CD14-positive monocyte (primary cell): ENCODE results near the gene RELL2. TPM values are rescaled to one million over a fixed set of nuclear protein-coding genes. Genes with fewer than 3 reads are reported as not detected.

Experiments
- DNase-seq, 3 donors: peaks; one replicate each; pipeline ENCODE4 v3.0.0-alpha.2; 2011 to 2022
- H2AFZ ChIP-seq: 2 replicates; pipeline ENCODE4 v1.6.0; 2012; ENCODE audit warnings: mild to moderate bottlenecking, low read depth, low read length, inconsistent platforms; ENCODE audit not compliant: insufficient read depth, poor library complexity, severe bottlenecking
- H3K27ac ChIP-seq, 2 donors: 1 replicate in 1 of 2; 2 replicates in 1 of 2; pipeline ENCODE4 v1.5.1; 2012 to 2013; ENCODE audit warnings: low read length in 2 of 2, control low read depth in 1 of 2, inconsistent platforms in 1 of 2, low read depth in 1 of 2, mild to moderate bottlenecking in 1 of 2
- H3K27me3 ChIP-seq, 2 donors: one replicate each; pipeline versions ENCODE4 v1.6.0 to v1.6.1; 2011 to 2013; ENCODE audit warnings: low read length in 2 of 2; ENCODE audit not compliant: control insufficient read depth in 2 of 2, insufficient read depth in 2 of 2
- H3K36me3 ChIP-seq, 2 donors: replicated peaks in 1 of 2; 1 replicate in 1 of 2; 2 replicates in 1 of 2; pipeline versions ENCODE4 v1.5.1 to v1.6.1; 2012 to 2013; ENCODE audit warnings: low read length in 2 of 2, control low read depth in 1 of 2, inconsistent platforms in 1 of 2, mild to moderate bottlenecking in 1 of 2; ENCODE audit not compliant: insufficient read depth in 2 of 2, control insufficient read depth in 1 of 2
- H3K4me1 ChIP-seq, 2 donors: 1 replicate in 1 of 2; 2 replicates in 1 of 2; pipeline versions ENCODE4 v1.5.1 to v1.6.1; 2012 to 2013; ENCODE audit warnings: low read length in 2 of 2, control low read depth in 1 of 2, inconsistent platforms in 1 of 2, mild to moderate bottlenecking in 1 of 2, moderate library complexity in 1 of 2; ENCODE audit not compliant: insufficient read depth in 2 of 2, control insufficient read depth in 1 of 2
- H3K4me2 ChIP-seq: replicated peaks from 2 replicates; pipeline ENCODE3; 2012; ENCODE audit warnings: low read length, moderate library complexity, mild to moderate bottlenecking; ENCODE audit not compliant: poor library complexity, severe bottlenecking; ENCODE audit errors: extremely low read depth
- H3K4me3 ChIP-seq, 3 experiments: fragments of 200-600 bp in 1 of 3; sonication (generic) in 1 of 3; replicated peaks in 1 of 3; 1 replicate in 2 of 3; 2 replicates in 1 of 3; pipeline ENCODE4 v1.5.1; 2011 to 2013; ENCODE audit warnings: low read length in 3 of 3, mild to moderate bottlenecking in 3 of 3, control low read depth in 2 of 3, low read depth in 2 of 3, inconsistent platforms in 1 of 3, moderate library complexity in 1 of 3
- H3K79me2 ChIP-seq: 2 replicates; pipeline ENCODE4 v1.6.0; 2012; ENCODE audit warnings: mild to moderate bottlenecking, control low read depth, inconsistent platforms, low read length, moderate library complexity; ENCODE audit not compliant: insufficient read depth
- H3K9ac ChIP-seq: 2 replicates; pipeline ENCODE4 v1.6.0; 2017; ENCODE audit warnings: low read length, mild to moderate bottlenecking; ENCODE audit not compliant: insufficient read depth, poor library complexity, severe bottlenecking
- H3K9me3 ChIP-seq, 2 donors: replicated peaks in 1 of 2; 1 replicate in 1 of 2; 2 replicates in 1 of 2; pipeline versions ENCODE4 v1.5.1 to v1.6.1; 2012 to 2013; ENCODE audit warnings: low read length in 2 of 2, control low read depth in 1 of 2; ENCODE audit not compliant: control insufficient read depth in 1 of 2, insufficient read depth in 1 of 2
- H4K20me1 ChIP-seq: 2 replicates; pipeline ENCODE4 v1.6.0; 2012; ENCODE audit warnings: mild to moderate bottlenecking, low read length, control low read depth, moderate library complexity; ENCODE audit not compliant: insufficient read depth
- H3K27ac Mint-ChIP-seq, 7 donors: one replicate each; pipeline ENCODE4 v1.8.0; 2020; ENCODE audit warnings: mild to moderate bottlenecking in 7 of 7, mixed read lengths in 7 of 7, moderate library complexity in 6 of 7, inconsistent platforms in 2 of 7
- H3K27me3 Mint-ChIP-seq, 3 donors: one replicate each; pipeline ENCODE4 v1.8.0; 2021 to 2022; ENCODE audit warnings: low read depth in 3 of 3, mild to moderate bottlenecking in 3 of 3, mixed read lengths in 3 of 3, moderate library complexity in 3 of 3, inconsistent platforms in 1 of 3
- H3K36me3 Mint-ChIP-seq, 2 donors: one replicate each; pipeline ENCODE4 v1.8.0; 2020; ENCODE audit warnings: mixed read lengths in 2 of 2, inconsistent platforms in 1 of 2, mild to moderate bottlenecking in 1 of 2
- H3K4me1 Mint-ChIP-seq: one replicate; pipeline ENCODE4 v1.8.0; 2020; ENCODE audit warnings: mild to moderate bottlenecking, mixed read lengths
- H3K4me3 Mint-ChIP-seq, 2 donors: one replicate each; pipeline ENCODE4 v1.8.0; 2020; ENCODE audit warnings: mild to moderate bottlenecking in 2 of 2, mixed read lengths in 2 of 2, moderate library complexity in 1 of 2
- H3K9me3 Mint-ChIP-seq, 7 donors: one replicate each; pipeline ENCODE4 v1.8.0; 2020 to 2022; ENCODE audit warnings: mixed read lengths in 7 of 7, mild to moderate bottlenecking in 6 of 7, moderate library complexity in 6 of 7, inconsistent platforms in 2 of 7
- CTCF ChIP-seq: fragments of 200-600 bp; IDR thresholded peaks from one replicate; pipeline ENCODE4 v1.8.0; 2022; ENCODE audit warnings: antibody characterized with exemption, mild to moderate bottlenecking
- WGBS: methylation state at CpG from one replicate; pipeline ENCODE4 v1.1.5; 2013; ENCODE audit warnings: missing lambda C conversion rate; ENCODE audit not compliant: insufficient coverage; 5-methylcytosine and 5-hydroxymethylcytosine counted together
- intact Hi-C, 2 donors: fragments of 100-400 bp; cut with micrococcal nuclease; formaldehyde crosslinking; loops; one replicate each; pipeline versions ENCODE4 v1.15.0 to v1.15.1; 2023
- polyA plus RNA-seq, 3 donors: library from polyadenylated mRNA; depleted of rRNA in 1 of 3; unstranded in 2 of 3; stranded (reverse) in 1 of 3; fragments of 300-500 nt in 2 of 3; fragments of >200 nt in 1 of 3; fragmentation: Illumina TruSeq in 2 of 3; gene quantifications; 1 replicate in 2 of 3; 2 replicates in 1 of 3; pipeline ENCODE4 v1.2.3, GENCODE V29; 2012 to 2021

RELL2 gene
- polyA plus RNA-seq, 3 donors, result 1.0 to 17.3 (median 1.3) TPM

DNA sequence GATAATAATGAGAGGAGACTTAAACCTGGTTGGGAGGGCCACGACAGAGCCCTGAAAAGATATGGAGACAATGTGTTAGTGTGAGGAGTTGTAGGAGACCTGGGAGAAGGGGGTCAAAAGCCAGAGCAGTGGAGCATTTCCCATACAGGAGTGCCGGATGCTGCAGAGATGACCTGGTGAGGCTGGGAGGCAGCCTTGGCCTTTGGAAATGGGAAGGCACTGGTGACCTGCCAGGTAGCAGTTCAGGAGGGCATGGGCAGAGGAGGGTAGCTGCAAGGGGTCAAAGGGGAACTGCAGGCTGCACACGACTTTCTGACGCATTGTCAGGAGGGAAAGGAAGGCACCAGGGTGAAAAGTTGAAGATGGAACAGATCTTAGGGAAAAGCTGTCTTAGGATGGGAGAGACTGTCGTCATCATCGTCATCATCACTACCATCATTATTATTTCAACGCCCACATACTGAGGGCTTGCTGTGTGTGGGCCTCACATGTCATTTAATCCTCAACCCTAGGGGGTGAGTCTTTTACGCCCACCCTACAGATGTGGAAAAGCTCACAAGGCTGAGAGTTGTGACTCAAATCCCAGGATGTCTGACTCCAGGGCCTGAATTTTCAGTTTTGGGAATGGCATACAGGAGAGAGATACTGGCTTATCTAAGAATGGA lies 31.9 kb downstream of the RELL2 start:
- intact Hi-C loops, result loop anchor here (5.0 to 10.0 kb wide), 2 partner anchors 146 to 159 kb away; no protein-coding TSS in a partner anchor
- no peaks in the 10 kb centered on the region for H3K9me3 Mint-ChIP-seq
- H2AFZ ChIP-seq, result no peak overlapping the region

DNA sequence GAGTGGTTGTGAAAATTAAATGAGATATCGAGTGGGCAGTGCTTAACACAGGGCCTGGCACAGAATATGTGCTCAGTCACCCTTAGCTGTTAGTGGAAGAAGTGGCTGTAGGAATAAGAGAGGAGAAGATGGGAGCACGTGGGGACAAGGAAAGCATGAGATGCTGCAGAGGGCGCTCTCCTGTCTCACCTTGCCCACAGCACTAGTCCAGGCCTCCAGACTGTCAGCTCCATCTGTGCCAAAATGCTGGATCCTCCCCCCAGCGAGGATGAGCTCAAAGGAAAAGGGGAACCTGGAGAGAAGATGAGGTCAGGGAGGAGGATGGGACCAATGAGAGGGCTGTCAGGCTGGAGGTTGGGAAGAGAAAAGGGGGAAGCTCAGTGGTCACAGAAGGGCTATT lies 32.7 kb downstream of the RELL2 start:
- no peak for TF ChIP-seq CTCF
- Histone ChIP-seq H4K20me1 (peaks cover 4% of the 10 kb centered on the region), H3K4me2 (no peak overlapping the region), H3K9ac (no peak overlapping the region), H3K9me3 (no peaks in the 10 kb centered on the region), H3K36me3 (peaks cover 50 to 59% of the 10 kb centered on the region in 2 donors), H3K27ac (no peak overlapping the region), H2AFZ (no peak overlapping the region), H3K79me2 (no peaks in the 10 kb centered on the region), H3K4me3 (no peak overlapping the region), H3K27me3 (no peaks in the 10 kb centered on the region), H3K4me1 (peaks cover 5 to 6% of the 10 kb centered on the region in 2 donors)
- intact Hi-C loops, result loop anchor here (5.0 to 10.0 kb wide), 2 partner anchors 145 to 158 kb away; no protein-coding TSS in a partner anchor
- Mint-ChIP-seq H3K4me1 (peaks cover 4% of the 10 kb centered on the region), H3K27ac (peak overlapping the region in 2 of 7 donors; percentile 10 to 51), H3K36me3 (peaks cover 49 to 51% of the 10 kb centered on the region in 2 donors), H3K4me3 (no peak overlapping the region), H3K9me3 (no peaks in the 10 kb centered on the region), H3K27me3 (peaks cover 0 to 2% (median 1%) of the 10 kb centered on the region in 3 donors)
- DNase-seq, result no peak
- 100% methylated on average over 1 of the region's 4 CpGs for WGBS

More for the DNA sequence above, 31.9 kb downstream of the RELL2 start:
- no peak overlapping the region for H3K27ac ChIP-seq
- H3K9me3 ChIP-seq, result no peaks in the 10 kb centered on the region
- H3K27me3 ChIP-seq, result no peaks in the 10 kb centered on the region
- H3K79me2 ChIP-seq, result no peaks in the 10 kb centered on the region
- Mint-ChIP-seq H3K36me3 (peaks cover 52 to 55% of the 10 kb centered on the region in 2 donors), H3K27ac (peak overlapping the region in 1 of 7 donors; percentile 62), H3K4me1 (peaks cover 4% of the 10 kb centered on the region), H3K4me3 (no peak overlapping the region), H3K27me3 (peaks cover 0 to 2% (median 1%) of the 10 kb centered on the region in 3 donors)
- WGBS, result 100% methylated on average over 2 of the region's 8 CpGs
- H3K36me3 ChIP-seq, result peaks cover 55 to 67% of the 10 kb centered on the region in 2 donors
- no peak overlapping the region for H3K4me3 ChIP-seq
- no peak overlapping the region for H3K4me2 ChIP-seq
- H4K20me1 ChIP-seq, result peaks cover 6% of the 10 kb centered on the region
- TF ChIP-seq CTCF, result no peak
- H3K9ac ChIP-seq, result no peak overlapping the region
- no peak for DNase-seq
- H3K4me1 ChIP-seq, result peaks cover 5 to 6% of the 10 kb centered on the region in 2 donors
